ENCODE results near the gene KLK10.

The KLK10 gene

DNA sequence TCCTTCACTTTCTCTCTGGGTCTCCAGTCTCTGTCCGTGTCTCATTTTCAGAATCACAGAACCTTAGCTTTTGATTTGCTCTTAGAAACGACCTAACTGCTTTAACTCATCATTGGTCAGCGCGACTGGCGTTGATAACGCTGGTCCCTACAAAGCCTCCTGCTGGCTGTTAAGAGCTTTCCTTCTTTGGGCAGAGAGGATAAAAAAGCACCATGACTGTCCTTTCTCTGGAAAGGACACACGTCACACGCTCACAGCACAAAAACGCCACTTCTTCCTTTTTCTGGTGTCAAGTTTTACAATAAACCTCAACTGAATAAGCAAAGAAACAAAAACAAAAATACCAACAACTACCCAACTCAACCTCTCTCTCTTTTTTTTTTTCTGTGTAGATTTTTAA lies 17.0 kb upstream of the KLK10 start:
- H3K4me3 ChIP-seq (ENCODE audit: control insufficient read depth, low read depth, low read length) = no peak overlapping the region
- no peak for DNase-seq (ENCODE audit: low read depth)
- TF ChIP-seq, protein P1, sequence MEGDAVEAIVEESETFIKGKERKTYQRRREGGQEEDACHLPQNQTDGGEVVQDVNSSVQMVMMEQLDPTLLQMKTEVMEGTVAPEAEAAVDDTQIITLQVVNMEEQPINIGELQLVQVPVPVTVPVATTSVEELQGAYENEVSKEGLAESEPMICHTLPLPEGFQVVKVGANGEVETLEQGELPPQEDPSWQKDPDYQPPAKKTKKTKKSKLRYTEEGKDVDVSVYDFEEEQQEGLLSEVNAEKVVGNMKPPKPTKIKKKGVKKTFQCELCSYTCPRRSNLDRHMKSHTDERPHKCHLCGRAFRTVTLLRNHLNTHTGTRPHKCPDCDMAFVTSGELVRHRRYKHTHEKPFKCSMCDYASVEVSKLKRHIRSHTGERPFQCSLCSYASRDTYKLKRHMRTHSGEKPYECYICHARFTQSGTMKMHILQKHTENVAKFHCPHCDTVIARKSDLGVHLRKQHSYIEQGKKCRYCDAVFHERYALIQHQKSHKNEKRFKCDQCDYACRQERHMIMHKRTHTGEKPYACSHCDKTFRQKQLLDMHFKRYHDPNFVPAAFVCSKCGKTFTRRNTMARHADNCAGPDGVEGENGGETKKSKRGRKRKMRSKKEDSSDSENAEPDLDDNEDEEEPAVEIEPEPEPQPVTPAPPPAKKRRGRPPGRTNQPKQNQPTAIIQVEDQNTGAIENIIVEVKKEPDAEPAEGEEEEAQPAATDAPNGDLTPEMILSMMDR (conservative IDR thresholded peaks at IDR 0.05; ENCODE audit: control insufficient read depth, insufficient read depth, low read depth, low read length) = no peak

DNA sequence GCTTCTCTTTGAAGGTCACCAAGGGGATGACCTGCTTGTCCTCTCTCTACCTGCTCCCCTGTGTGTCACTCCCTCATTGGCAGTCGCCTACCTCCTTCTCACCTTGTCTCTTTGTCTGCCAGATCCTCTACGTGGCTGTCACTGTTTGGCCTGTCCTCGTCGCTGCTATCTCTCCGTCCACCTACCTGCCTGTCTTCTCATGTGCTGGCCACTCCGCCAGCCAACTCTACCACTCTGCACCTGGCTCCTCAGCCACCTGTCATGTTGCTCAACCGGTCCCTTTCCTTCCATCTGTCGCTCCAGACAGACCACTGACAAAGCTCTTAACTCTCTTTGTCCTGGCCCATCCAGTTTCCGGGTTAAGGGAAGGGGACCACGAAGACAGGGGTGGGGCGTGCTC lies 15.2 kb upstream of the KLK10 start, which contains the start of gene KLK12:
Gene KLK12 (minus strand): TSS at position 299 of the 400 bp plus-strand sequence. CDS start 381 bp downstream, outside the sequence.
- TF ChIP-seq, protein P1 (conservative IDR thresholded peaks at IDR 0.05; ENCODE audit: control insufficient read depth, insufficient read depth, low read depth, low read length) = no peak

DNA sequence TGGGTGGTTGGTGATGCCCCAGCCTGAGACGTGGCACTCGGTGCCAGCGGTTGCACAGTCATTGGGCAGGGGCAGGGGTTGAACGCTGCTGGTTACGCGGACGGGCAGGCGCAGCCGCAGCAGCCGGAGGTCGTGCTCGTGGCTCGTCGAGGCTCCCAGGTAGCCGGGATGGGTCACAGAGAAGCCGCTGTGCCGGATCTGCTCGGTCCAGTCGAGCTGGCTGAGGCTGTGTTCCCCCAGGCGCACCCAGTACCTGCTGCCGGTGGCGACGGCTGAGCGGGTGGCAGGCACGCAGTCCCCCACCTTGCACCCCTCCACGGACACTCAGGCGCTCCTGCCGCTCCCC lies 12.3 kb upstream of the KLK10 start:
- TF ChIP-seq, protein P1 (conservative IDR thresholded peaks at IDR 0.05; ENCODE audit: control insufficient read depth, insufficient read depth, low read depth, low read length) = no peak
- no peak for DNase-seq (ENCODE audit: low read depth)
- no peak overlapping the region for H3K4me3 ChIP-seq (ENCODE audit: control insufficient read depth, low read depth, low read length)

More for the DNA sequence above, 15.2 kb upstream of the KLK10 start, which contains the start of gene KLK12:
- H3K4me3 ChIP-seq (ENCODE audit: control insufficient read depth, low read depth, low read length) = no peak within 1 kb of the TSS
- no peak for DNase-seq (ENCODE audit: low read depth)

DNA sequence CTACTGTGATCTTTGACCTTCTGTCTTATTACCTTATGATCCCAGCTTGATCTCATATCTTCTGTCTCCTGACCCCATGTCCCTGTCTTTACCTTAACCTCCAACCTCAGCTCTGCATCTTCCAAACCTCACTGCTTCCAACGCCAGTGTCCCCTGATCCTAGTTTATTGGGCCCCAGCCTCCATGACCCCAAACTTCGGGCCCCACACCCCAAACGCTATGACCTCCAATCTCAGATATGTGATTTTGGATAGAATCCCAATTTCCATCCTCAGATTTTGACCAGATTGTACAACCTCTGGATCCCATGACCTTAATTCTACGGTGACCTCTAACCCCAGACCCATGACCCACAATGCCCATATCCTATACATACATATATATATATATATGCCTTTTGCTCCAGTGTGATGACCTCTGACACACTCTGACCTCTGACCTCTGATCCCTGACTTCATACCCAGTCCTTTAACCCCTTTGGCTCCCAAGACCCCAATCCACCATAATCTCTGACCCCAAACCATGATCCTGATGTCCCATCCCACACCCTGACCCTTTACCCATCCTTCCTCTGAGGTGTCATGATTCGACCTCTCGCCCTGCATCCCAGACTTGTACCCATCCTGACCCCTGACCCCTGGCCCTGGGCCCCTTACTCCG lies 11.8 kb upstream of the KLK10 start:
- TF ChIP-seq, protein P1 (conservative IDR thresholded peaks at IDR 0.05; ENCODE audit: control insufficient read depth, insufficient read depth, low read depth, low read length) = no peak
- no peak overlapping the region for H3K4me3 ChIP-seq (ENCODE audit: control insufficient read depth, low read depth, low read length)
- DNase-seq (ENCODE audit: low read depth) = no peak

DNA sequence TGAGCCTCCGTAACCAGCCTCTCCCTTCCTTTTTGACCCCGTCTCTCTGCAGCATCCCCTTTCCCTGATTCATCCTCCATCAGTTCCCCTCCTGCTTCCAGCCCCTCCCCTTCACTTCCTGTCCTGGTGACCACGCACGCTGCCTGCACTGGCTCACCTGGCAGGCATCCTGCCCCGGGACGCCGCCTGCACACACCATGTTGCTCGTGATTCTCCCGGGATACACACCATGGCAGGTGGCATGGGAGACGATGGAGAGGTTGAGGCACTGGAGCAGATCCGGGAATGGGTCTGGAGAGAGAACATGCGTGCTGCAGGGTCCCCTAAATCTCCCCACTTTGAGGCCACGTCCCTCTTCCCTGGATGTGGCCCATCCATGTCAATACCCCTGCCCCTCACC lies 11.1 kb upstream of the KLK10 start:
- DNase-seq (ENCODE audit: low read depth) = no peak
- TF ChIP-seq, protein P1 (conservative IDR thresholded peaks at IDR 0.05; ENCODE audit: control insufficient read depth, insufficient read depth, low read depth, low read length) = no peak
- H3K4me3 ChIP-seq (ENCODE audit: control insufficient read depth, low read depth, low read length) = no peak overlapping the region

DNA sequence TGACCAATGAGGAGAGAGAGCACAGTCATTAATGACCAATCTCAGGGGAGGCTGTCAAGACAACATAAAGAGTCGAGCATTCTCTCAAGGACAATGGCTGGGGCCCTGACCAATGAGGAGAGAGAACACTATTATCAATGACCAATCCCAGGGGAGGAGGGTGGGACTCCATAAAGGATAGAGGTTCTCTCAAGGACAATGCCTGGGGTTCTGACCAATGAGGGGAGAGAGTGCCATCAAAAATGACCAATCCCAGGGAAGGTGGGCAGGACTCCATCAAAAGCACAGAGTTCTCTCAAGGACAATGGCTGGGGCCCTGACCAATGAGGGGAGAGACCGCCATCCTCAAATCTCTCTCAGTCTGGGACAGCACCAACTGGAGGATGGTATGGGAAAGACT lies 10.2 kb upstream of the KLK10 start:
- TF ChIP-seq, protein P1 (conservative IDR thresholded peaks at IDR 0.05; ENCODE audit: control insufficient read depth, insufficient read depth, low read depth, low read length) = no peak
- DNase-seq (ENCODE audit: low read depth) = no peak
- H3K4me3 ChIP-seq (ENCODE audit: control insufficient read depth, low read depth, low read length) = no peak overlapping the region
